Measurements from ENCODE around the gene PITPNC1.

Gene PITPNC1

GRCh38 chr17:67448449-67448848 is 71.4 kb downstream of the PITPNC1 start:
- Histone ChIP-seq H3K4me1 (ENCODE audit: control insufficient read depth, insufficient read depth, low read length) (no peaks in the 10 kb centered on the region), H3K27ac (ENCODE audit: low read length) (no peak overlapping the region)

GRCh38 chr17:67449065-67449464 is 72.0 kb downstream of the PITPNC1 start:
- Histone ChIP-seq H3K27me3 (ENCODE audit: control insufficient read depth in 1 of 2, insufficient read depth in 2 of 2, low read length in 2 of 2) (no peaks in the 10 kb centered on the region), H3K27ac (ENCODE audit: low read length) (no peak overlapping the region), H3K9ac (ENCODE audit: low read length in 2 of 2) (no peak overlapping the region), H3K4me1 (ENCODE audit: control insufficient read depth, insufficient read depth, low read length) (no peaks in the 10 kb centered on the region), H3K36me3 (ENCODE audit: control insufficient read depth in 2 of 2, insufficient read depth in 2 of 2, low read length in 2 of 2) (no peaks in the 10 kb centered on the region), H3K9me3 (ENCODE audit: control insufficient read depth in 2 of 2, low read length in 2 of 2) (no peaks in the 10 kb centered on the region), H3K4me3 (ENCODE audit: low read length in 2 of 2) (no peak overlapping the region)

More at GRCh38 chr17:67448449-67448848, 71.4 kb downstream of the PITPNC1 start:
- H3K9ac ChIP-seq (ENCODE audit: low read length in 2 of 2), result no peak overlapping the region
- H3K27me3 ChIP-seq (ENCODE audit: control insufficient read depth in 1 of 2, insufficient read depth in 2 of 2, low read length in 2 of 2), result no peaks in the 10 kb centered on the region
- no peaks in the 10 kb centered on the region for H3K36me3 ChIP-seq (ENCODE audit: control insufficient read depth in 2 of 2, insufficient read depth in 2 of 2, low read length in 2 of 2)
- H3K9me3 ChIP-seq (ENCODE audit: control insufficient read depth in 2 of 2, low read length in 2 of 2), result no peaks in the 10 kb centered on the region
- H3K4me3 ChIP-seq (ENCODE audit: low read length in 2 of 2), result no peak overlapping the region

DNA sequence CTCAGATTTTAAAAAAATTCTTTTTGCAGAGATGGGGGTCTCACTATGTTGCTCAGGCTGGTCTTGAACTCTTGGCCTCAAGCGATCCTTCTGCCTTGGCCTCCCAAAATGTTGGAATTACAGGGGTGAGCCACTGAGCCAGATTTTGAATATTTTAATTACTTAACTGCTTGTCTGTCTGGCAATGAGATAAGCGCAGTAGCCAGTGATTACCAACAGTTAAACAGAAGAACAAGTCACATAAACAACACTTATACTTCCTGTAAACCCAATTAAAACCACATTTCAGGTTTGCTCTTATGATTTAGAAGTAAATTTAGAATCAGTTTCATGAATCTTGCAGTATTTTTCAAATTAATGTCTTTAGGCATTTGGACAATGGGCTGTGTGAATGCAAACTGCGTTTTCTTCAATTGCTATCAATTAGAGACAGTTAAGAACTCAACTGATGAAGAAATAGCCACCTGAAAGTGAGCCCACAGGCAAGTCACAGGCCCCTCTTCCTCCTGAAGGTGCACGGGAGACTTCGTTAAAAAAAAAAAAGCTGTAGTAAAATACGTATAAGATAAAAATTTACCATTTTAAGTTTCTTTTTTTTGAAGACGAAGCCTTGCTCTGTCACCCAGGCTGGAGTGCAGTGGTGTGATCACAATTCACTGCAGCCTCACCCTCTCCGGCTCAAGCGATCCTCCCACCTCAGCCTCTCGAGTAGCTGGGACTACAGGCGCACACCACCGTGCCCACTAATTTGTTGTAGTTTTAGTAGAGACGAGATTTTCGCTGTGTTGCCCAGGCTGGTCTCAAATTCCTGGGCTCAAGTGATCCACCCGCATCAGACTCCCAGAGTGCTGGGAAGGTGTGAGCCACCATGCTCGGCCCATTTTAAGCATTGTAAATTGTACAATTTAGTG is 73.0 kb downstream of the PITPNC1 start:
- H3K27ac ChIP-seq (ENCODE audit: low read length), result no peak overlapping the region
- H3K4me1 ChIP-seq (ENCODE audit: control insufficient read depth, insufficient read depth, low read length), result no peaks in the 10 kb centered on the region
- H3K9ac ChIP-seq (ENCODE audit: low read length in 2 of 2), result no peak overlapping the region
- H3K27me3 ChIP-seq (ENCODE audit: control insufficient read depth in 1 of 2, insufficient read depth in 2 of 2, low read length in 2 of 2), result no peaks in the 10 kb centered on the region
- H3K9me3 ChIP-seq (ENCODE audit: control insufficient read depth in 2 of 2, low read length in 2 of 2), result no peaks in the 10 kb centered on the region
- no peaks in the 10 kb centered on the region for H3K36me3 ChIP-seq (ENCODE audit: control insufficient read depth in 2 of 2, insufficient read depth in 2 of 2, low read length in 2 of 2)
- H3K4me3 ChIP-seq (ENCODE audit: low read length in 2 of 2), result no peak overlapping the region

- Histone ChIP-seq H3K36me3 (ENCODE audit: control insufficient read depth in 2 of 2, insufficient read depth in 2 of 2, low read length in 2 of 2) (no peaks in the 10 kb centered on the region), H3K9ac (ENCODE audit: low read length in 2 of 2) (no peak overlapping the region), H3K4me3 (ENCODE audit: low read length in 2 of 2) (no peak overlapping the region), H3K27me3 (ENCODE audit: control insufficient read depth in 1 of 2, insufficient read depth in 2 of 2, low read length in 2 of 2) (no peaks in the 10 kb centered on the region), H3K4me1 (ENCODE audit: control insufficient read depth, insufficient read depth, low read length) (no peaks in the 10 kb centered on the region), H3K27ac (ENCODE audit: low read length) (no peak overlapping the region), H3K9me3 (ENCODE audit: control insufficient read depth in 2 of 2, low read length in 2 of 2) (no peaks in the 10 kb centered on the region)
Observed at GRCh38 chr17:67452681-67453554, 75.8 kb downstream of the PITPNC1 start.

- Histone ChIP-seq H3K4me1 (ENCODE audit: control insufficient read depth, insufficient read depth, low read length) (no peaks in the 10 kb centered on the region), H3K36me3 (ENCODE audit: control insufficient read depth in 2 of 2, insufficient read depth in 2 of 2, low read length in 2 of 2) (no peaks in the 10 kb centered on the region), H3K27me3 (ENCODE audit: control insufficient read depth in 1 of 2, insufficient read depth in 2 of 2, low read length in 2 of 2) (no peaks in the 10 kb centered on the region), H3K9me3 (ENCODE audit: control insufficient read depth in 2 of 2, low read length in 2 of 2) (no peaks in the 10 kb centered on the region), H3K4me3 (ENCODE audit: low read length in 2 of 2) (no peak overlapping the region), H3K27ac (ENCODE audit: low read length) (no peak overlapping the region), H3K9ac (ENCODE audit: low read length in 2 of 2) (no peak overlapping the region)
Observed at GRCh38 chr17:67456103-67456502, 79.0 kb downstream of the PITPNC1 start.

- H3K27ac ChIP-seq (ENCODE audit: low read length), result no peak overlapping the region
- H3K36me3 ChIP-seq (ENCODE audit: control insufficient read depth in 2 of 2, insufficient read depth in 2 of 2, low read length in 2 of 2), result no peaks in the 10 kb centered on the region
- H3K9ac ChIP-seq (ENCODE audit: low read length in 2 of 2), result no peak overlapping the region
- no peaks in the 10 kb centered on the region for H3K4me1 ChIP-seq (ENCODE audit: control insufficient read depth, insufficient read depth, low read length)
- no peaks in the 10 kb centered on the region for H3K27me3 ChIP-seq (ENCODE audit: control insufficient read depth in 1 of 2, insufficient read depth in 2 of 2, low read length in 2 of 2)
- no peak overlapping the region for H3K4me3 ChIP-seq (ENCODE audit: low read length in 2 of 2)
- no peaks in the 10 kb centered on the region for H3K9me3 ChIP-seq (ENCODE audit: control insufficient read depth in 2 of 2, low read length in 2 of 2)
Observed at GRCh38 chr17:67456889-67457288, 79.8 kb downstream of the PITPNC1 start.

GRCh38 chr17:67458203-67458602 is 81.1 kb downstream of the PITPNC1 start:
- Histone ChIP-seq H3K9ac (ENCODE audit: low read length in 2 of 2) (no peak overlapping the region), H3K27ac (ENCODE audit: low read length) (no peak overlapping the region), H3K9me3 (ENCODE audit: control insufficient read depth in 2 of 2, low read length in 2 of 2) (no peaks in the 10 kb centered on the region), H3K36me3 (ENCODE audit: control insufficient read depth in 2 of 2, insufficient read depth in 2 of 2, low read length in 2 of 2) (no peaks in the 10 kb centered on the region), H3K4me3 (ENCODE audit: low read length in 2 of 2) (no peak overlapping the region), H3K27me3 (ENCODE audit: control insufficient read depth in 1 of 2, insufficient read depth in 2 of 2, low read length in 2 of 2) (no peaks in the 10 kb centered on the region), H3K4me1 (ENCODE audit: control insufficient read depth, insufficient read depth, low read length) (no peaks in the 10 kb centered on the region)

DNA sequence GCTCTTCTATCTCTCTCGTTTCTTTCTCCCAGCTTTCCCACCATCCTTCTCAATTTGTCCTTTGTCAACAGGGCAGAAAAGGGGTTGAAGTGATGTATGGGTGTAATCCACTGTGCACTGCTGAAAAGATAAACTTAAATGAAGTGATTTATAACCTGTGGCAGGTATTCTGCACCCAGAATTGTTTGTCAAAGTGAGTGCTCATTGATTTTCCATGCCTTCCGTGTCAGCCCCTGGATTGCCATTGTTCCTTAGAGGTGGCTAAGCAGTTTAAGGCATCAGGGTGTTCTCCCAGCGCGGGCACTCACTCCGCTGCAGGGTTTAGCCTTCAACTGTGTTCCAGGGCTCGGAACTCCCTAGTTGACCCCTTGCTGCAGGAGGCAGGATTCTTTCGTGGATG is 82.9 kb downstream of the PITPNC1 start:
- no peak overlapping the region for H3K27ac ChIP-seq (ENCODE audit: low read length)
- H3K4me3 ChIP-seq (ENCODE audit: low read length in 2 of 2), result no peak overlapping the region
- H3K4me1 ChIP-seq (ENCODE audit: control insufficient read depth, insufficient read depth, low read length), result no peaks in the 10 kb centered on the region
- no peak overlapping the region for H3K9ac ChIP-seq (ENCODE audit: low read length in 2 of 2)
- H3K27me3 ChIP-seq (ENCODE audit: control insufficient read depth in 1 of 2, insufficient read depth in 2 of 2, low read length in 2 of 2), result no peaks in the 10 kb centered on the region
- H3K36me3 ChIP-seq (ENCODE audit: control insufficient read depth in 2 of 2, insufficient read depth in 2 of 2, low read length in 2 of 2), result no peaks in the 10 kb centered on the region
- H3K9me3 ChIP-seq (ENCODE audit: control insufficient read depth in 2 of 2, low read length in 2 of 2), result no peaks in the 10 kb centered on the region

DNA sequence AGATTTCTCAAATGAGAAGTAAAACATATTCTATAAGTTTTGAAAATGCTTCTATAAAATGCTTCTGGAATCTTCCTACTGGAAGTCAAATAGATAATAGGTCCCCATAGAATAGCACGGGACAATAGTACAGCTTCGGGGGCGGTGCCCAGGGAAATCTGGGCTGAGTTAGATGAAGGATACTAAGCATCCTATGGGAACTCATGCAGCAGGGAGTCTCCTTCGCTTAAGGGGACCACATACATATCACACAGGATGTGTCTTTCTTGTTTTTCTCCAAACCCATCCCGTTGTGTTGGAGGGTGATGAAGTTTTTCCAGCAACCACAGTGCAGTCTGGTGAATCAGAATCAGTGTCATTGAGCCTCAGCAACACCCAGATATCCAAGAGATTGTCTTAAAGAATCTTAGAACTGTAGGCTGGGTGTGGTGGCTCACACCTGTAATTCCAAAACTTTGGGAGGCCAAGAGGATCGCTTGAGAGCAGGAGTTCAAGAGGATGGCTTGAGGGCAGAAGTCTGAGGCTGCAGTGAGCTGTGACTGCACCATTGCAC is 84.2 kb downstream of the PITPNC1 start:
- H3K36me3 ChIP-seq (ENCODE audit: control insufficient read depth in 2 of 2, insufficient read depth in 2 of 2, low read length in 2 of 2), result no peaks in the 10 kb centered on the region
- no peak overlapping the region for H3K27ac ChIP-seq (ENCODE audit: low read length)
- H3K27me3 ChIP-seq (ENCODE audit: control insufficient read depth in 1 of 2, insufficient read depth in 2 of 2, low read length in 2 of 2), result no peaks in the 10 kb centered on the region
- H3K9ac ChIP-seq (ENCODE audit: low read length in 2 of 2), result no peak overlapping the region
- H3K9me3 ChIP-seq (ENCODE audit: control insufficient read depth in 2 of 2, low read length in 2 of 2), result no peaks in the 10 kb centered on the region
- H3K4me1 ChIP-seq (ENCODE audit: control insufficient read depth, insufficient read depth, low read length), result no peaks in the 10 kb centered on the region
- H3K4me3 ChIP-seq (ENCODE audit: low read length in 2 of 2), result no peak overlapping the region

- Histone ChIP-seq H3K9me3 (ENCODE audit: control insufficient read depth in 2 of 2, low read length in 2 of 2) (no peaks in the 10 kb centered on the region), H3K27me3 (ENCODE audit: control insufficient read depth in 1 of 2, insufficient read depth in 2 of 2, low read length in 2 of 2) (no peaks in the 10 kb centered on the region), H3K27ac (ENCODE audit: low read length) (no peak overlapping the region), H3K36me3 (ENCODE audit: control insufficient read depth in 2 of 2, insufficient read depth in 2 of 2, low read length in 2 of 2) (no peaks in the 10 kb centered on the region), H3K9ac (ENCODE audit: low read length in 2 of 2) (no peak overlapping the region), H3K4me1 (ENCODE audit: control insufficient read depth, insufficient read depth, low read length) (no peaks in the 10 kb centered on the region), H3K4me3 (ENCODE audit: low read length in 2 of 2) (no peak overlapping the region)
Observed at GRCh38 chr17:67461876-67462275, 84.8 kb downstream of the PITPNC1 start.

Data from stomach smooth muscle (tissue), 2 donors.